ENCODE results near the gene ZFYVE28. TPM values are rescaled to one million over a fixed set of nuclear protein-coding genes. Genes with fewer than 3 reads are reported as not detected.

Gene ZFYVE28
- total RNA-seq, 1 experiment from 2014 or later, result 12.9 TPM

DNA sequence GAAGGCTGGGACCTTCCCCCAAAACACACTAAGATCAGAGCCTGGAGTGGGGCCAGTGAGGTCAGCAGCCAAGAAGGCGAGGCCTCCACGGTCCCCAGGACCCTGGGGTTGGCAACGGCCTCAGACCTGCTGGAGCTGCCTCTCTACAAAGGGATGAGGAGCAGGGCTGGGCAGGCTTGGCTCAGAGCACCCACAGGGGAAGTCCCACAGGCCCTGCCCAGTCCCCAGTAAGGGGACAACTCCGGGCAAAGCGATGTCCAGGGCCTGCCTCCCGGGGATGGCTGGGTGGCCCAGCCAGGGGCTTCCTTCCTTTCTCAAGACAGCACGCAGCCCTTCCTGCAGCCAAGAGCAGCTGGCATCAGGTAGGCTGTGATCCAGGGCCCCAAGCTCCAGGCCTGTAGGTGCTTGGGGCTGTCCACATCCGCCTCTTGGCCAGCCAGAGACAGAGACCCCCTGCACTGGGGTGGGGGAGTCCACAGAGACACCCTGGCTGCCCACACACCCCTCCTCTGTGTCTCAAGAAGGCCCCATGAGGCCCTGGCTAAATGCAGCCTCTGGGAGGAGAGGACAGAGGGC, 162.2 kb downstream of the ZFYVE28 start:
- TF ChIP-seq EZH2 (IDR thresholded peaks at IDR 0.05; ENCODE audit: low read depth), result no peak
- TF ChIP-seq, protein P1, sequence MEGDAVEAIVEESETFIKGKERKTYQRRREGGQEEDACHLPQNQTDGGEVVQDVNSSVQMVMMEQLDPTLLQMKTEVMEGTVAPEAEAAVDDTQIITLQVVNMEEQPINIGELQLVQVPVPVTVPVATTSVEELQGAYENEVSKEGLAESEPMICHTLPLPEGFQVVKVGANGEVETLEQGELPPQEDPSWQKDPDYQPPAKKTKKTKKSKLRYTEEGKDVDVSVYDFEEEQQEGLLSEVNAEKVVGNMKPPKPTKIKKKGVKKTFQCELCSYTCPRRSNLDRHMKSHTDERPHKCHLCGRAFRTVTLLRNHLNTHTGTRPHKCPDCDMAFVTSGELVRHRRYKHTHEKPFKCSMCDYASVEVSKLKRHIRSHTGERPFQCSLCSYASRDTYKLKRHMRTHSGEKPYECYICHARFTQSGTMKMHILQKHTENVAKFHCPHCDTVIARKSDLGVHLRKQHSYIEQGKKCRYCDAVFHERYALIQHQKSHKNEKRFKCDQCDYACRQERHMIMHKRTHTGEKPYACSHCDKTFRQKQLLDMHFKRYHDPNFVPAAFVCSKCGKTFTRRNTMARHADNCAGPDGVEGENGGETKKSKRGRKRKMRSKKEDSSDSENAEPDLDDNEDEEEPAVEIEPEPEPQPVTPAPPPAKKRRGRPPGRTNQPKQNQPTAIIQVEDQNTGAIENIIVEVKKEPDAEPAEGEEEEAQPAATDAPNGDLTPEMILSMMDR (conservative IDR thresholded peaks at IDR 0.05), result no peak
- intact Hi-C loops (cut with micrococcal nuclease; ENCODE audit: unreplicated experiment), result no loop called here
- H3K9me2 ChIP-seq (ENCODE audit: insufficient read depth), result no peaks in the 10 kb centered on the region
- ChIA-PET POLR2A (ENCODE audit: unreplicated experiment) (no interaction called here), CTCF (no interaction called here)
- no peak overlapping the region for H3K4me3 ChIP-seq
- H2AFZ ChIP-seq, result no peak overlapping the region
- no peaks in the 10 kb centered on the region for H3F3A ChIP-seq (ENCODE audit: insufficient read depth, low read depth)
- no peaks in the 10 kb centered on the region for H3K9me3 ChIP-seq (ENCODE audit: insufficient read depth, low read depth)
- no peak overlapping the region for H3K27ac ChIP-seq
- 0 out of 2 replicates have a peak, but pooled peaks cover 5% of the 10 kb centered on the region for H3K4me1 ChIP-seq (replicated peaks; ENCODE audit: insufficient read depth)
- no peak for DNase-seq
- no TSS peak for BruUV-seq (replicated peaks)
- no peaks in the 10 kb centered on the region for H3K27me3 ChIP-seq (ENCODE audit: insufficient read depth, low read depth)
- no peaks in the 10 kb centered on the region for H3K79me2 ChIP-seq (ENCODE audit: low read depth)
- H3K36me3 ChIP-seq (ENCODE audit: low read depth), result no peaks in the 10 kb centered on the region
- H4K20me1 ChIP-seq (ENCODE audit: insufficient read depth), result peaks cover 5% of the 10 kb centered on the region; the same call in 1 of the 2 replicates
- no peak overlapping the region for H3K4me2 ChIP-seq

DNA sequence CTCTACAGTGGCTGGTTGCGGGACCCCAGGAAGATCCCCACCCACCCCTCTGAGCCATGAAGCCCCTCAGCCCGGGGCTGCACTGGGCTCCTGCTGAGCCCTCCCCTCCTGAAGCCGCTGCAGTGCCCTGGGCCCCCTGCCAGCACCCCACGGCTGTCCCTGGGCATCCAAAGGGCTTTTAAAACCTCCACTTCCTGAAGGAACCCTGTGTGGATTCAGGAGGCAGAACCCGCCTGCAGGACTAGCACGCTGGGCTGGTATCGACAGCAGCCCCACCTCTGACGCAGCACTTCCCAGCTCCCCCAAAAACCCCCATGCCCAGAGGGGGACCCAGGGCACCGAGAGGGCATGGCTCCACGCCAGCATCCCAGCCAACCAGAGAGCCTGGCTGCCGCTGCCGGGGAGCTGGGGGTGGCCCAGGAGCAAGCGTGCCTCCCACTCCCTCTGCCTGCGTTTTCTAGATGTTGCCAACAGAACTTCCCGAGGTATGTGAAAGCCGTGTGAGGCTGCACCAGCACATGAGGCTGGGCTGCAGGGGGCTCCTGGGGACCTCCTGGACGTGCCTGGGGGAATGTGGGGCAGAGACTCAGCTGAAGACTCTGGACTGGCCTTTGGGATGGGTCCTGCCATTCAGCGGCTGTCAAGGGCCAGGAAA, 162.8 kb downstream of the ZFYVE28 start:
- no peak overlapping the region for H3K4me3 ChIP-seq
- H4K20me1 ChIP-seq (ENCODE audit: insufficient read depth), result peaks cover 5% of the 10 kb centered on the region; the same call in 1 of the 2 replicates
- H3K79me2 ChIP-seq (ENCODE audit: low read depth), result no peaks in the 10 kb centered on the region
- H3K36me3 ChIP-seq (ENCODE audit: low read depth), result no peaks in the 10 kb centered on the region
- no peaks in the 10 kb centered on the region for H3F3A ChIP-seq (ENCODE audit: insufficient read depth, low read depth)
- intact Hi-C loops (cut with micrococcal nuclease; ENCODE audit: unreplicated experiment), result no loop called here
- no peak overlapping the region for H2AFZ ChIP-seq
- no peaks in the 10 kb centered on the region for H3K27me3 ChIP-seq (ENCODE audit: insufficient read depth, low read depth)
- CTCF ChIA-PET, result no interaction called here
- H3K4me2 ChIP-seq, result no peak overlapping the region
- no peak overlapping the region for H3K27ac ChIP-seq
- BruUV-seq (replicated peaks), result no TSS peak
- no peaks in the 10 kb centered on the region for H3K9me3 ChIP-seq (ENCODE audit: insufficient read depth, low read depth)
- TF ChIP-seq, protein P1 (conservative IDR thresholded peaks at IDR 0.05), result no peak
- no peak for TF ChIP-seq EZH2 (IDR thresholded peaks at IDR 0.05; ENCODE audit: low read depth)
- no peaks in the 10 kb centered on the region for H3K9me2 ChIP-seq (ENCODE audit: insufficient read depth)
- POLR2A ChIA-PET (ENCODE audit: unreplicated experiment), result no interaction called here
- H3K4me1 ChIP-seq (replicated peaks; ENCODE audit: insufficient read depth), result 0 out of 2 replicates have a peak, but pooled peaks cover 2% of the 10 kb centered on the region
- DNase-seq, result no peak

DNA sequence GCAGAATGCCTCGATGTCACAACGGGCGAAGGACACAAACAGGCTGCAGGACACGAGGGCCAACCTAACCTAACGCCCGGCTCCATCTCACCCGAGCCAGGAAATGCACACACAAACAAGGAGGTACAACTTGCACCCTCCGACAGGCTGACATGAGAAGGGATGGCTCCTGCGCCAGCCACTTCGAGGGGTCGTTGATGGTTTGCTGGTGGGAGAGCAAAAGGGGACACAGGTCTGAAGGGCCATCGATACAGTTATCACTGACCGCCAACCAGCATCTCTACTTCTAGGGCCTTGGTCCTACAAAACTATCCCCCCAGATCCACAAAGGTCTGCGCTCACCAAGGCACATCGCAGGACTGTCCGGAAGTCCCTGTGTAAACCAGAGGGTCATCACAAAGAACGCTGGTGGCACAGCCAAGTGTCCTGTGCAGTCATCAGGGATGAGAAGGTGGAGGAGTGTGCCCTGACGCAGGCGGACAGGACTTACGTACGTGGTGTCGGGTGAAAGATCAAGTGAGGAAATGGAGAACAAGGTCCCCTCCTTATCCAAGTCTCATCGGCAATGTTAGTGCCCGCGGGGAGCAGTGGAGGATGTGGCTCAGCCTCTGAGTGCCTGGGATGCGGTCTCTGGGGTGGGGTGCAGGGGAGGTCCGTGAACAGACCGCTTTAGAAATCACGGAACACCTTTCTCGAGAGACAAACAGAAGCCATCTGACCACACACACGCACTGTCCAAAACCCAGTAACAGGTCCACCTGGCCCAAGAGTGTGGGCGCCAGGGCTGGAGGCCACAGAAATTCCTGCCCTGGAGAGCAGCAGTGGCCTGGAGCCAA, 163.6 kb downstream of the ZFYVE28 start:
- Histone ChIP-seq H3K36me3 (ENCODE audit: low read depth) (no peaks in the 10 kb centered on the region), H3K4me3 (no peak overlapping the region), H3K4me2 (no peak overlapping the region), H3K9me2 (ENCODE audit: insufficient read depth) (no peaks in the 10 kb centered on the region), H3K4me1 (replicated peaks; ENCODE audit: insufficient read depth) (no peaks in the 10 kb centered on the region), H2AFZ (no peak overlapping the region), H3K27ac (no peak overlapping the region), H4K20me1 (ENCODE audit: insufficient read depth) (peaks cover 5% of the 10 kb centered on the region; the same call in 1 of the 2 replicates), H3F3A (ENCODE audit: insufficient read depth, low read depth) (no peaks in the 10 kb centered on the region), H3K9me3 (ENCODE audit: insufficient read depth, low read depth) (no peaks in the 10 kb centered on the region), H3K79me2 (ENCODE audit: low read depth) (no peaks in the 10 kb centered on the region), H3K27me3 (ENCODE audit: insufficient read depth, low read depth) (no peaks in the 10 kb centered on the region)
- POLR2A ChIA-PET (ENCODE audit: unreplicated experiment), result no interaction called here
- CTCF ChIA-PET, result no interaction called here
- BruUV-seq (replicated peaks), result no TSS peak
- intact Hi-C loops (cut with micrococcal nuclease; ENCODE audit: unreplicated experiment), result no loop called here
- no peak for DNase-seq
- no peak for TF ChIP-seq EZH2 (IDR thresholded peaks at IDR 0.05; ENCODE audit: low read depth)
